ENCODE data around the gene NUFIP2. TPM values are rescaled to one million over a fixed set of nuclear protein-coding genes. Genes with fewer than 3 reads are reported as not detected.
A peak's percentile ranks its signal among the peaks of the same experiment; 100 is the strongest.

The NUFIP2 gene
- total and polyA plus RNA-seq, 12 donors = 7.1 to 58.3 (median 39.3) TPM

GRCh38 chr17:29242790-29243189 is 51.2 kb downstream of the NUFIP2 start:
- H3K4me3 ChIP-seq = no peak overlapping the region
- no peaks in the 10 kb centered on the region for H3K9me3 ChIP-seq
- no peak for ATAC-seq
- DNase-seq = no peak
- intact Hi-C loops (cut with DNase I) = no loop called here
- no peaks in the 10 kb centered on the region for H3K27me3 ChIP-seq
- peaks cover 0 to 25% (median 0%) of the 10 kb centered on the region in 9 donors for H3K4me1 ChIP-seq
- no peaks in the 10 kb centered on the region for H3K36me3 ChIP-seq
- H3K27ac ChIP-seq = no peak overlapping the region
- TF ChIP-seq CTCF (IDR thresholded peaks at IDR 0.05) = no peak
- 97% methylated on average over 6 of the region's 6 CpGs for WGBS, 2 donors

- ATAC-seq (no peak), DNase-seq (no peak)
- intact Hi-C loops (cut with DNase I) = no loop called here
- 90 to 97% methylated on average over 1 of the region's 1 CpG for WGBS, 2 donors
- H3K27me3 ChIP-seq = no peaks in the 10 kb centered on the region
- H3K36me3 ChIP-seq = no peaks in the 10 kb centered on the region
- H3K9me3 ChIP-seq = no peaks in the 10 kb centered on the region
- no peak overlapping the region for H3K4me3 ChIP-seq
- peaks cover 0 to 31% (median 0%) of the 10 kb centered on the region in 9 donors for H3K4me1 ChIP-seq
- no peak overlapping the region for H3K27ac ChIP-seq
- no peak for TF ChIP-seq CTCF (IDR thresholded peaks at IDR 0.05)
These were observed 51.9 kb downstream of the NUFIP2 start for GRCh38 chr17:29242051-29242450.

GRCh38 chr17:29240968-29241963 is 52.7 kb downstream of the NUFIP2 start:
- Histone ChIP-seq H3K36me3 (no peaks in the 10 kb centered on the region), H3K9me3 (no peaks in the 10 kb centered on the region), H3K27ac (peak overlapping the region in 1 of 10 donors; percentile 46), H3K4me1 (peaks cover 0 to 31% (median 0%) of the 10 kb centered on the region in 9 donors), H3K4me3 (no peak overlapping the region), H3K27me3 (no peaks in the 10 kb centered on the region)
- no peak for TF ChIP-seq CTCF (IDR thresholded peaks at IDR 0.05)
- intact Hi-C loops (cut with DNase I) = no loop called here
- WGBS, 2 donors = 89 to 91% methylated on average over 9 of the region's 9 CpGs
- ATAC-seq (peak in 7 of 8 donors; percentile 17 to 92 (median 49)), DNase-seq (no peak)

GRCh38 chr17:29240477-29240876 is 53.5 kb downstream of the NUFIP2 start:
- DNase-seq = no peak
- Histone ChIP-seq H3K4me3 (no peak overlapping the region), H3K27me3 (no peaks in the 10 kb centered on the region), H3K9me3 (no peaks in the 10 kb centered on the region), H3K4me1 (peaks cover 0 to 31% (median 0%) of the 10 kb centered on the region in 9 donors), H3K36me3 (no peaks in the 10 kb centered on the region), H3K27ac (peak overlapping the region in 1 of 10 donors; percentile 46)
- no peak for TF ChIP-seq CTCF (IDR thresholded peaks at IDR 0.05)
- no peak for ATAC-seq
- intact Hi-C loops (cut with DNase I) = no loop called here
- WGBS, 2 donors = 60 to 62% methylated on average over 2 of the region's 2 CpGs

All from heart right ventricle (tissue), 16 donors.